Measurements from ENCODE around the gene VCL.

- TF ChIP-seq CEBPB (IDR thresholded peaks at IDR 0.05): no peak
- TF ChIP-seq EP300 (IDR thresholded peaks at IDR 0.05; ENCODE audit: borderline replicate concordance): no peak
- no peak for TF ChIP-seq CREB1 (IDR thresholded peaks at IDR 0.05; ENCODE audit: low read depth)
- no peak for TF ChIP-seq MAX (IDR thresholded peaks at IDR 0.05)
- TF ChIP-seq TAF1 (IDR thresholded peaks at IDR 0.05; ENCODE audit: low read depth): no peak
- TF ChIP-seq, protein P1, sequence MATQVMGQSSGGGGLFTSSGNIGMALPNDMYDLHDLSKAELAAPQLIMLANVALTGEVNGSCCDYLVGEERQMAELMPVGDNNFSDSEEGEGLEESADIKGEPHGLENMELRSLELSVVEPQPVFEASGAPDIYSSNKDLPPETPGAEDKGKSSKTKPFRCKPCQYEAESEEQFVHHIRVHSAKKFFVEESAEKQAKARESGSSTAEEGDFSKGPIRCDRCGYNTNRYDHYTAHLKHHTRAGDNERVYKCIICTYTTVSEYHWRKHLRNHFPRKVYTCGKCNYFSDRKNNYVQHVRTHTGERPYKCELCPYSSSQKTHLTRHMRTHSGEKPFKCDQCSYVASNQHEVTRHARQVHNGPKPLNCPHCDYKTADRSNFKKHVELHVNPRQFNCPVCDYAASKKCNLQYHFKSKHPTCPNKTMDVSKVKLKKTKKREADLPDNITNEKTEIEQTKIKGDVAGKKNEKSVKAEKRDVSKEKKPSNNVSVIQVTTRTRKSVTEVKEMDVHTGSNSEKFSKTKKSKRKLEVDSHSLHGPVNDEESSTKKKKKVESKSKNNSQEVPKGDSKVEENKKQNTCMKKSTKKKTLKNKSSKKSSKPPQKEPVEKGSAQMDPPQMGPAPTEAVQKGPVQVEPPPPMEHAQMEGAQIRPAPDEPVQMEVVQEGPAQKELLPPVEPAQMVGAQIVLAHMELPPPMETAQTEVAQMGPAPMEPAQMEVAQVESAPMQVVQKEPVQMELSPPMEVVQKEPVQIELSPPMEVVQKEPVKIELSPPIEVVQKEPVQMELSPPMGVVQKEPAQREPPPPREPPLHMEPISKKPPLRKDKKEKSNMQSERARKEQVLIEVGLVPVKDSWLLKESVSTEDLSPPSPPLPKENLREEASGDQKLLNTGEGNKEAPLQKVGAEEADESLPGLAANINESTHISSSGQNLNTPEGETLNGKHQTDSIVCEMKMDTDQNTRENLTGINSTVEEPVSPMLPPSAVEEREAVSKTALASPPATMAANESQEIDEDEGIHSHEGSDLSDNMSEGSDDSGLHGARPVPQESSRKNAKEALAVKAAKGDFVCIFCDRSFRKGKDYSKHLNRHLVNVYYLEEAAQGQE (IDR thresholded peaks at IDR 0.05; ENCODE audit: low read depth): no peak
- no peak for TF ChIP-seq USF1 (IDR thresholded peaks at IDR 0.05)
- TF ChIP-seq NFIC (IDR thresholded peaks at IDR 0.05): no peak
- TF ChIP-seq RAD21 (IDR thresholded peaks at IDR 0.05; ENCODE audit: low read depth): no peak
- TF ChIP-seq YY1 (IDR thresholded peaks at IDR 0.05; ENCODE audit: low read depth): no peak
- no peak for TF ChIP-seq FOXM1 (IDR thresholded peaks at IDR 0.05; ENCODE audit: borderline replicate concordance, low read depth)
- no peak for TF ChIP-seq EGR1 (IDR thresholded peaks at IDR 0.05)
- no peak; the same call in 1 of the 2 replicates for TF ChIP-seq TEAD4 (IDR thresholded peaks at IDR 0.05)
- TF ChIP-seq TCF12 (IDR thresholded peaks at IDR 0.05; ENCODE audit: low read depth): no peak
These were observed 30.9 kb upstream of the VCL start for GRCh38 chr10:73967022-73967429.
